Neural cell (in vitro differentiated cells): ENCODE data around the gene SNX24.

Source experiments
- CTCF ChIP-seq: fragments of 450-650 bp; IDR thresholded peaks from 2 replicates; pipeline ENCODE4 v1.5.1; 2014; ENCODE audit warnings: antibody characterized with exemption, mild to moderate bottlenecking, moderate library complexity; ENCODE audit not compliant: poor library complexity, severe bottlenecking
- EP300 ChIP-seq: fragments of 450-650 bp; conservative IDR thresholded peaks from 2 replicates; pipeline ENCODE4 v1.6.1; 2014; ENCODE audit warnings: antibody characterized with exemption, mild to moderate bottlenecking, moderate library complexity; ENCODE audit not compliant: poor library complexity, severe bottlenecking
- EZH2 ChIP-seq: fragments of 200-600, 300-800 bp; shearing (Covaris generic), sonication (generic); IDR thresholded peaks from 2 replicates; pipeline ENCODE4 v1.6.1; 2014; ENCODE audit warnings: antibody characterized with exemption, low read length, borderline replicate concordance, mild to moderate bottlenecking; ENCODE audit not compliant: insufficient read depth, poor library complexity, severe bottlenecking
- MXI1 ChIP-seq: fragments of 450-650 bp; conservative IDR thresholded peaks from 2 replicates; pipeline ENCODE4 v1.6.1; 2014; ENCODE audit warnings: antibody characterized with exemption, mild to moderate bottlenecking; ENCODE audit not compliant: poor library complexity, severe bottlenecking
- POLR2AphosphoS5 ChIP-seq: IDR thresholded peaks from 2 replicates; pipeline ENCODE4 v1.6.1; 2012
- RAD21 ChIP-seq: fragments of 450-650 bp; conservative IDR thresholded peaks from 2 replicates; pipeline ENCODE4 v1.6.1; 2014; ENCODE audit warnings: antibody characterized with exemption, mild to moderate bottlenecking, moderate library complexity
- REST ChIP-seq: IDR thresholded peaks from 2 replicates; pipeline ENCODE4 v1.6.1; 2012; ENCODE audit warnings: borderline replicate concordance
- SMC3 ChIP-seq: fragments of 450-650 bp; conservative IDR thresholded peaks from 2 replicates; pipeline ENCODE4 v1.6.1; 2014; ENCODE audit warnings: antibody characterized with exemption, mild to moderate bottlenecking, moderate library complexity; ENCODE audit not compliant: poor library complexity
- TAF1 ChIP-seq: IDR thresholded peaks from 2 replicates; pipeline ENCODE4 v1.6.1; 2012; ENCODE audit warnings: low read depth

GRCh38 chr5:122863240-122863639 lies 17.8 kb downstream of the SNX24 start:
- TF ChIP-seq RAD21 (no peak), CTCF (no peak), SMC3 (no peak), REST (no peak), TAF1 (no peak), EZH2 (no peak), MXI1 (no peak), EP300 (no peak), POLR2AphosphoS5 (no peak)
